HEK293 (cell line): ENCODE measurements around the gene ARHGAP6.

Experiments used
- CTCF ChIA-PET: fragments of 350-600 bp; formaldehyde crosslinking; extraction: SDS; loops from one replicate; lab custom pipeline; 2021; ENCODE audit warnings: antibody characterized with exemption; lab: Yijun Ruan, JAX
- POLR2A ChIA-PET: fragments of 300-600 bp; formaldehyde crosslinking; extraction: SDS; loops from one replicate; lab custom pipeline; 2020; ENCODE audit warnings: antibody characterized with exemption, inconsistent platforms; lab: Yijun Ruan, JAX
- H3K27ac ChIP-seq: fragments of 200-500 bp; sonication (Bioruptor generic); 2 replicates; pipeline ENCODE4 v1.5.1; 2014; ENCODE audit warnings: low read depth, low read length, control low read depth, inconsistent platforms; ENCODE audit errors: extremely low read depth
- H3K36me3 ChIP-seq, 2 experiments: fragments of 200-500 bp in 1 of 2; sonication (Bioruptor generic) in 1 of 2; 1 replicate in 1 of 2; 2 replicates in 1 of 2; pipeline ENCODE4 v1.5.1; 2014 to 2017; ENCODE audit warnings: inconsistent platforms in 2 of 2, low read length in 2 of 2; ENCODE audit not compliant: control insufficient read depth in 2 of 2, insufficient read depth in 1 of 2
- H3K4me1 ChIP-seq: fragments of 200-500 bp; sonication (Bioruptor generic); 2 replicates; pipeline ENCODE4 v1.5.1; 2014; ENCODE audit warnings: mild to moderate bottlenecking, low read length, inconsistent platforms; ENCODE audit not compliant: control insufficient read depth, insufficient read depth
- H3K4me3 ChIP-seq: 2 replicates; pipeline ENCODE4 v1.5.1; 2011; ENCODE audit warnings: low read depth, mild to moderate bottlenecking, control low read depth, low read length, moderate library complexity
- H3K9me3 ChIP-seq: fragments of 200-500 bp; sonication (Bioruptor generic); 2 replicates; pipeline ENCODE4 v1.5.1; 2014; ENCODE audit warnings: low read depth, low read length, inconsistent platforms; ENCODE audit not compliant: control insufficient read depth, insufficient read depth
- ZBTB1 ChIP-seq: fragments of 450-650 bp; formaldehyde crosslinking; IDR thresholded peaks from 2 replicates; pipeline ENCODE4 v1.5.1; 2016; ENCODE audit warnings: missing biosample characterization, missing genetic modification characterization
- ZNF155 ChIP-seq: fragments of 450-650 bp; formaldehyde crosslinking; IDR thresholded peaks from 2 replicates; pipeline ENCODE4 v1.5.1; 2016; ENCODE audit warnings: missing biosample characterization, missing genetic modification characterization
- ZNF16 ChIP-seq: fragments of 450-650 bp; formaldehyde crosslinking; IDR thresholded peaks from 2 replicates; pipeline ENCODE4 v1.5.1; 2016; ENCODE audit warnings: low read depth, missing biosample characterization, missing genetic modification characterization
- ZNF174 ChIP-seq: fragments of 450-650 bp; formaldehyde crosslinking; IDR thresholded peaks from 2 replicates; pipeline ENCODE4 v1.5.0; 2017; ENCODE audit warnings: missing biosample characterization, mild to moderate bottlenecking, missing genetic modification characterization
- ZNF19 ChIP-seq: fragments of 450-650 bp; formaldehyde crosslinking; IDR thresholded peaks from 2 replicates; pipeline ENCODE4; 2016; ENCODE audit warnings: missing biosample characterization, missing genetic modification characterization, low read depth
- ZNF202 ChIP-seq: fragments of 450-650 bp; formaldehyde crosslinking; IDR thresholded peaks from 2 replicates; pipeline ENCODE4 v1.5.1; 2016; ENCODE audit warnings: missing biosample characterization, missing genetic modification characterization, borderline replicate concordance
- ZNF302 ChIP-seq: fragments of 450-650 bp; formaldehyde crosslinking; IDR thresholded peaks from 2 replicates; pipeline ENCODE4 v1.5.1; 2016; ENCODE audit warnings: missing biosample characterization, missing genetic modification characterization, low read depth
- ZNF404 ChIP-seq: fragments of 450-650 bp; formaldehyde crosslinking; IDR thresholded peaks from 2 replicates; pipeline ENCODE4 v1.5.1; 2017; ENCODE audit warnings: missing biosample characterization, missing genetic modification characterization
- ZNF514 ChIP-seq: fragments of 450-650 bp; formaldehyde crosslinking; IDR thresholded peaks from 2 replicates; pipeline ENCODE4 v1.5.1; 2016; ENCODE audit warnings: missing biosample characterization, missing genetic modification characterization
- ZNF558 ChIP-seq: fragments of 450-650 bp; formaldehyde crosslinking; IDR thresholded peaks from 2 replicates; pipeline ENCODE4 v1.5.1; 2016; ENCODE audit warnings: missing biosample characterization, missing genetic modification characterization
- ZNF654 ChIP-seq: fragments of 450-650 bp; formaldehyde crosslinking; IDR thresholded peaks from 2 replicates; pipeline ENCODE4 v1.5.1; 2016; ENCODE audit warnings: low read depth, missing biosample characterization, missing genetic modification characterization
- ZNF701 ChIP-seq: fragments of 450-650 bp; formaldehyde crosslinking; IDR thresholded peaks from 2 replicates; pipeline ENCODE4 v1.5.1; 2016; ENCODE audit warnings: missing biosample characterization, missing genetic modification characterization
- ZNF843 ChIP-seq: fragments of 450-650 bp; formaldehyde crosslinking; IDR thresholded peaks from 2 replicates; pipeline ENCODE4 v1.5.1; 2016; ENCODE audit warnings: missing biosample characterization, missing genetic modification characterization
- ZSCAN23 ChIP-seq: fragments of 450-650 bp; formaldehyde crosslinking; IDR thresholded peaks from 2 replicates; pipeline ENCODE4 v1.5.1; 2016; ENCODE audit warnings: missing biosample characterization, missing genetic modification characterization
- TF ChIP-seq, protein P1 (sequence below): fragments of 450-650 bp; formaldehyde crosslinking; IDR thresholded peaks from 2 replicates; pipeline ENCODE4 v1.5.1; 2016; ENCODE audit warnings: missing biosample characterization, missing genetic modification characterization
- TF ChIP-seq, protein P2 (sequence below): fragments of 450-650 bp; formaldehyde crosslinking; IDR thresholded peaks from 2 replicates; pipeline ENCODE4 v1.5.1; 2016; ENCODE audit warnings: missing biosample characterization, missing genetic modification characterization
- TF ChIP-seq, protein P3 (sequence below): fragments of 450-650 bp; formaldehyde crosslinking; IDR thresholded peaks from 2 replicates; pipeline ENCODE4; 2016; ENCODE audit warnings: missing biosample characterization, missing genetic modification characterization
- TF ChIP-seq, protein P4 (sequence below): fragments of 450-650 bp; formaldehyde crosslinking; IDR thresholded peaks from 2 replicates; pipeline ENCODE4 v1.5.1; 2016; ENCODE audit warnings: missing biosample characterization, missing genetic modification characterization, borderline replicate concordance
- TF ChIP-seq, protein P5 (sequence below): fragments of 450-650 bp; formaldehyde crosslinking; IDR thresholded peaks from 2 replicates; pipeline ENCODE4 v1.5.1; 2016; ENCODE audit warnings: missing biosample characterization, missing genetic modification characterization
- TF ChIP-seq, protein P6 (sequence below): fragments of 450-650 bp; formaldehyde crosslinking; IDR thresholded peaks from 2 replicates; pipeline ENCODE4 v1.5.1; 2017; ENCODE audit warnings: missing biosample characterization, mild to moderate bottlenecking, missing genetic modification characterization, moderate library complexity

The ARHGAP6 gene

DNA sequence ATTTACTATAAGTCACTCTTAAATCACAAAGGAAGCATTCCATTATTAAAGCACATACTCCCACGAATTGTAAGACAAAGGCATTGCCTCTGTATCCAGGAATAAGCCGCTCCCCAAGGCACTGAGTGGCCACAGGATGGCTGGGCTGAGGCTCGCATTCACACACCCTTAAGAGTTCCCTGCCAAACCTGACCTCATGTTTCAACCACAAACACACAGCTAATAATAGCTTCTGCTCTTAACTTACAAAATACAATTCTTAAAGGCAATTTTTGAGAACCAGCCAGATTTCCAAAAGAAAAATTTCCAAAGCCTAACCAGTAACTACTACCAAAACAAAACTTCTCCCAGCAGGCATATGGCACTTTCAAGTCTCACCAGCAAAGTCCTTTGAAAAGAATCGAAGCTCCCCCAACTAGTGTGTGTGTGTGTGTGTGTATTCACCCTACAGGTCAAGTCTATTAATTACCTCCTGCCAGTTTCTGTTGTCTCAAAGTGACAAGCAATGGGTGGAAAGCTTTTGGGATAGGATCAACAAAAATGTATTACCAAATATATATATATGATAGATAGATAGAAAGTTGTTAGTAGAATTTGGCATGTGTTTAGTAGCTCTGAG lies 36.0 kb downstream of the ARHGAP6 start:
- Histone ChIP-seq H3K9me3 (no peaks in the 10 kb centered on the region), H3K27ac (no peak overlapping the region), H3K4me3 (no peak overlapping the region), H3K4me1 (no peaks in the 10 kb centered on the region), H3K36me3 (no peaks in the 10 kb centered on the region)
- ChIA-PET CTCF (interaction anchor here (0.6 kb wide), 1 partner anchor 93 kb away, joined by 3 read pairs; no protein-coding TSS in a partner anchor), POLR2A (no interaction called here)
- no peak for TF ChIP-seq ZNF701 (tag by site-specific recombination)
- no peak for TF ChIP-seq ZNF202 (tag by site-specific recombination)
- no peak for TF ChIP-seq ZNF654 (tag by site-specific recombination)
- TF ChIP-seq, protein P1, sequence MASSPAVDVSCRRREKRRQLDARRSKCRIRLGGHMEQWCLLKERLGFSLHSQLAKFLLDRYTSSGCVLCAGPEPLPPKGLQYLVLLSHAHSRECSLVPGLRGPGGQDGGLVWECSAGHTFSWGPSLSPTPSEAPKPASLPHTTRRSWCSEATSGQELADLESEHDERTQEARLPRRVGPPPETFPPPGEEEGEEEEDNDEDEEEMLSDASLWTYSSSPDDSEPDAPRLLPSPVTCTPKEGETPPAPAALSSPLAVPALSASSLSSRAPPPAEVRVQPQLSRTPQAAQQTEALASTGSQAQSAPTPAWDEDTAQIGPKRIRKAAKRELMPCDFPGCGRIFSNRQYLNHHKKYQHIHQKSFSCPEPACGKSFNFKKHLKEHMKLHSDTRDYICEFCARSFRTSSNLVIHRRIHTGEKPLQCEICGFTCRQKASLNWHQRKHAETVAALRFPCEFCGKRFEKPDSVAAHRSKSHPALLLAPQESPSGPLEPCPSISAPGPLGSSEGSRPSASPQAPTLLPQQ (tag by site-specific recombination): no peak
- no peak for TF ChIP-seq ZNF174 (tag by site-specific recombination)
- TF ChIP-seq, protein P2, sequence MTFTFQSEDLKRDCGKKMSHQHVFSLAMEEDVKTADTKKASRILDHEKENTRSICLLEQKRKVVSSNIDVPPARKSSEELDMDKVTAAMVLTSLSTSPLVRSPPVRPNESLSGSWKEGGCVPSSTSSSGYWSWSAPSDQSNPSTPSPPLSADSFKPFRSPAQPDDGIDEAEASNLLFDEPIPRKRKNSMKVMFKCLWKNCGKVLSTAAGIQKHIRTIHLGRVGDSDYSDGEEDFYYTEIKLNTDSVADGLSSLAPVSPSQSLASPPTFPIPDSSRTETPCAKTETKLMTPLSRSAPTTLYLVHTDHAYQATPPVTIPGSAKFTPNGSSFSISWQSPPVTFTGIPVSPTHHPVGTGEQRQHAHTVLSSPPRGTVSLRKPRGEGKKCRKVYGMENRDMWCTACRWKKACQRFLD (tag by site-specific recombination): no peak
- no peak for TF ChIP-seq ZNF558
- TF ChIP-seq ZNF404 (tag by site-specific recombination): no peak
- TF ChIP-seq, protein P3, sequence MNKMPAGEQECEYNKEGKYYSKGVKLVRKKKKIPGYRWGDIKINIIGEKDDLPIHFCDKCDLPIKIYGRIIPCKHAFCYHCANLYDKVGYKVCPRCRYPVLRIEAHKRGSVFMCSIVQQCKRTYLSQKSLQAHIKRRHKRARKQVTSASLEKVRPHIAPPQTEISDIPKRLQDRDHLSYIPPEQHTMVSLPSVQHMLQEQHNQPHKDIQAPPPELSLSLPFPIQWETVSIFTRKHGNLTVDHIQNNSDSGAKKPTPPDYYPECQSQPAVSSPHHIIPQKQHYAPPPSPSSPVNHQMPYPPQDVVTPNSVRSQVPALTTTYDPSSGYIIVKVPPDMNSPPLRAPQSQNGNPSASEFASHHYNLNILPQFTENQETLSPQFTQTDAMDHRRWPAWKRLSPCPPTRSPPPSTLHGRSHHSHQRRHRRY: no peak

DNA sequence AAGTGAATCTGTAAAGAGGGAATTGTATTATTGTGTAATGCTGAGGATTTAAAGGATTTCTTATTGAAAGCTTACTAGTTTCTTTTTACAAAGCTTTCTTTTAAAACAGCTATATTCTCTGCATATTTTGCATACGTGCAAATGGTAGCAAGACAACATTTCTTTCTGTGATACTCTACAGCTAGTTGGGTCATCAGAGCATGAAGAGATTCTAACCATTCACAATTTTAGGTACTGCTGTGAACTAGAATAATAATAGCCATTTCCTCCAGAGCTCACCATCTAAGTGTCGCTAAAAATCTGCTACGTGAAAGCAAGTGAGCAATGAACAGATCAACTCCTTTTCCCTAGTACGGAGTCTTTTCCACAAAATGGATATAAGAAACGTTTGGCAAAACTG lies 37.3 kb downstream of the ARHGAP6 start:
- CTCF ChIA-PET: no interaction called here
- POLR2A ChIA-PET: no interaction called here

More for the DNA sequence above, 37.3 kb downstream of the ARHGAP6 start:
- H3K4me1 ChIP-seq: no peaks in the 10 kb centered on the region
- no peak overlapping the region for H3K4me3 ChIP-seq
- H3K27ac ChIP-seq: no peak overlapping the region
- H3K36me3 ChIP-seq: no peaks in the 10 kb centered on the region
- H3K9me3 ChIP-seq: no peaks in the 10 kb centered on the region
- TF ChIP-seq, protein P4, sequence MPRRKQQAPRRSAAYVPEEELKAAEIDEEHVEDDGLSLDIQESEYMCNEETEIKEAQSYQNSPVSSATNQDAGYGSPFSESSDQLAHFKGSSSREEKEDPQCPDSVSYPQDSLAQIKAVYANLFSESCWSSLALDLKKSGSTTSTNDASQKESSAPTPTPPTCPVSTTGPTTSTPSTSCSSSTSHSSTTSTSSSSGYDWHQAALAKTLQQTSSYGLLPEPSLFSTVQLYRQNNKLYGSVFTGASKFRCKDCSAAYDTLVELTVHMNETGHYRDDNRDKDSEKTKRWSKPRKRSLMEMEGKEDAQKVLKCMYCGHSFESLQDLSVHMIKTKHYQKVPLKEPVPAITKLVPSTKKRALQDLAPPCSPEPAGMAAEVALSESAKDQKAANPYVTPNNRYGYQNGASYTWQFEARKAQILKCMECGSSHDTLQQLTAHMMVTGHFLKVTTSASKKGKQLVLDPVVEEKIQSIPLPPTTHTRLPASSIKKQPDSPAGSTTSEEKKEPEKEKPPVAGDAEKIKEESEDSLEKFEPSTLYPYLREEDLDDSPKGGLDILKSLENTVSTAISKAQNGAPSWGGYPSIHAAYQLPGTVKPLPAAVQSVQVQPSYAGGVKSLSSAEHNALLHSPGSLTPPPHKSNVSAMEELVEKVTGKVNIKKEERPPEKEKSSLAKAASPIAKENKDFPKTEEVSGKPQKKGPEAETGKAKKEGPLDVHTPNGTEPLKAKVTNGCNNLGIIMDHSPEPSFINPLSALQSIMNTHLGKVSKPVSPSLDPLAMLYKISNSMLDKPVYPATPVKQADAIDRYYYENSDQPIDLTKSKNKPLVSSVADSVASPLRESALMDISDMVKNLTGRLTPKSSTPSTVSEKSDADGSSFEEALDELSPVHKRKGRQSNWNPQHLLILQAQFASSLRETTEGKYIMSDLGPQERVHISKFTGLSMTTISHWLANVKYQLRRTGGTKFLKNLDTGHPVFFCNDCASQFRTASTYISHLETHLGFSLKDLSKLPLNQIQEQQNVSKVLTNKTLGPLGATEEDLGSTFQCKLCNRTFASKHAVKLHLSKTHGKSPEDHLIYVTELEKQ: no peak
- TF ChIP-seq ZNF16 (tag by site-specific recombination) (no peak), ZNF843 (no peak), ZNF302 (tag by site-specific recombination) (no peak), ZBTB1 (tag by site-specific recombination) (no peak), ZNF155 (tag by site-specific recombination) (no peak), ZNF19 (no peak), ZNF514 (no peak), ZSCAN23 (tag by site-specific recombination) (no peak)
- TF ChIP-seq, protein P5, sequence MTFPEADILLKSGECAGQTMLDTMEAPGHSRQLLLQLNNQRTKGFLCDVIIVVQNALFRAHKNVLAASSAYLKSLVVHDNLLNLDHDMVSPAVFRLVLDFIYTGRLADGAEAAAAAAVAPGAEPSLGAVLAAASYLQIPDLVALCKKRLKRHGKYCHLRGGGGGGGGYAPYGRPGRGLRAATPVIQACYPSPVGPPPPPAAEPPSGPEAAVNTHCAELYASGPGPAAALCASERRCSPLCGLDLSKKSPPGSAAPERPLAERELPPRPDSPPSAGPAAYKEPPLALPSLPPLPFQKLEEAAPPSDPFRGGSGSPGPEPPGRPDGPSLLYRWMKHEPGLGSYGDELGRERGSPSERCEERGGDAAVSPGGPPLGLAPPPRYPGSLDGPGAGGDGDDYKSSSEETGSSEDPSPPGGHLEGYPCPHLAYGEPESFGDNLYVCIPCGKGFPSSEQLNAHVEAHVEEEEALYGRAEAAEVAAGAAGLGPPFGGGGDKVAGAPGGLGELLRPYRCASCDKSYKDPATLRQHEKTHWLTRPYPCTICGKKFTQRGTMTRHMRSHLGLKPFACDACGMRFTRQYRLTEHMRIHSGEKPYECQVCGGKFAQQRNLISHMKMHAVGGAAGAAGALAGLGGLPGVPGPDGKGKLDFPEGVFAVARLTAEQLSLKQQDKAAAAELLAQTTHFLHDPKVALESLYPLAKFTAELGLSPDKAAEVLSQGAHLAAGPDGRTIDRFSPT (tag by site-specific recombination): no peak
- TF ChIP-seq, protein P6, sequence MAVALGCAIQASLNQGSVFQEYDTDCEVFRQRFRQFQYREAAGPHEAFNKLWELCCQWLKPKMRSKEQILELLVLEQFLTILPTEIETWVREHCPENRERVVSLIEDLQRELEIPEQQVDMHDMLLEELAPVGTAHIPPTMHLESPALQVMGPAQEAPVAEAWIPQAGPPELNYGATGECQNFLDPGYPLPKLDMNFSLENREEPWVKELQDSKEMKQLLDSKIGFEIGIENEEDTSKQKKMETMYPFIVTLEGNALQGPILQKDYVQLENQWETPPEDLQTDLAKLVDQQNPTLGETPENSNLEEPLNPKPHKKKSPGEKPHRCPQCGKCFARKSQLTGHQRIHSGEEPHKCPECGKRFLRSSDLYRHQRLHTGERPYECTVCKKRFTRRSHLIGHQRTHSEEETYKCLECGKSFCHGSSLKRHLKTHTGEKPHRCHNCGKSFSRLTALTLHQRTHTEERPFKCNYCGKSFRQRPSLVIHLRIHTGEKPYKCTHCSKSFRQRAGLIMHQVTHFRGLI (tag by site-specific recombination): no peak
